Body of pancreas (tissue), 4 donors: ENCODE results near the gene HLF. TPM values are rescaled to one million over a fixed set of nuclear protein-coding genes. Genes with fewer than 3 reads are reported as not detected.
A peak's percentile ranks its signal among the peaks of the same experiment; 100 is the strongest.

Experiments
- ATAC-seq: fragments of 150-250 bp; one replicate; pipeline ENCODE4 v1.9.1; 2016
- DNase-seq, 4 donors: peaks; one replicate each; pipeline ENCODE4 v3.0.0-alpha.2; 2019
- H3K27ac ChIP-seq, 4 donors: fragments of 200-600 bp; sonication (generic); 1 replicate in 3 of 4; 2 replicates in 1 of 4; pipeline versions ENCODE4 v1.5.1 to v1.6.1; 2016 to 2019; ENCODE audit warnings: mild to moderate bottlenecking in 1 of 4, mixed read lengths in 1 of 4, moderate library complexity in 1 of 4
- H3K27me3 ChIP-seq, 2 donors: fragments of 200-600 bp; sonication (generic); one replicate each; pipeline ENCODE4 v1.6.0; 2016; ENCODE audit warnings: mild to moderate bottlenecking in 1 of 2
- H3K36me3 ChIP-seq, 2 donors: fragments of 200-600 bp; sonication (generic); replicated peaks in 1 of 2; 2 replicates each; pipeline ENCODE4 v1.5.1; 2016; ENCODE audit warnings: low read depth in 2 of 2; ENCODE audit not compliant: insufficient read depth in 1 of 2
- H3K4me1 ChIP-seq: fragments of 200-600 bp; sonication (generic); one replicate; pipeline ENCODE4 v1.6.0; 2016
- H3K4me3 ChIP-seq, 2 donors: fragments of 200-600 bp; sonication (generic); 1 replicate in 1 of 2; 2 replicates in 1 of 2; pipeline ENCODE4 v1.5.1; 2016 to 2019
- H3K9me3 ChIP-seq, 3 donors: fragments of 200-600 bp; sonication (generic); 1 replicate in 2 of 3; 2 replicates in 1 of 3; pipeline ENCODE4 v1.5.1; 2016
- CTCF ChIP-seq, 7 experiments: fragments of 450-650 bp in 4 of 7; fragments of 200-600 bp in 3 of 7; sonication (generic) in 3 of 7; IDR thresholded peaks; one replicate each; pipeline ENCODE4 v1.5.1; 2016 to 2019; ENCODE audit warnings: antibody characterized with exemption in 7 of 7
- POLR2A ChIP-seq, 3 donors: fragments of 450-650 bp; IDR thresholded peaks; one replicate each; pipeline ENCODE4 v1.6.1; 2016; ENCODE audit warnings: antibody characterized with exemption in 3 of 3, mild to moderate bottlenecking in 2 of 3
- WGBS, 2 donors: methylation state at CpG; one replicate each; pipeline ENCODE4 v1.1.5; 2017; 5-methylcytosine and 5-hydroxymethylcytosine counted together
- intact Hi-C: fragments of 100-400 bp; cut with DNase I; formaldehyde crosslinking; loops from one replicate; pipeline ENCODE4 v1.15.1; 2023
- total RNA-seq, 2 donors: library from RNA; depleted of rRNA; stranded (reverse); fragments of >200 nt; gene quantifications; one replicate each; pipeline ENCODE4 v1.1.0, GENCODE V29; 2016

HLF gene
- total RNA-seq, 2 donors from 2014 or later: 4.2 to 4.9 TPM

- Histone ChIP-seq H3K4me3 (peak overlapping the region; percentile 3 to 16), H3K27ac (peak overlapping the region; percentile 40 to 87 (median 74)), H3K4me1 (peaks cover 13% of the 10 kb centered on the region), H3K9me3 (no peaks in the 10 kb centered on the region), H3K27me3 (no peaks in the 10 kb centered on the region), H3K36me3 (no peaks in the 10 kb centered on the region)
- WGBS, 2 donors: 7 to 10% methylated on average over 6 of the region's 6 CpGs
- DNase-seq (no peak), ATAC-seq (no peak)
- no peak for TF ChIP-seq POLR2A (IDR thresholded peaks at IDR 0.05)
- no peak for TF ChIP-seq CTCF (IDR thresholded peaks at IDR 0.05)
- intact Hi-C loops: no loop called here
Observed at GRCh38 chr17:55237841-55238178, 26.9 kb upstream of the HLF start.

- WGBS, 2 donors: 0% methylated on average over 21 to 63 of the region's 68 CpGs
- TF ChIP-seq CTCF (IDR thresholded peaks at IDR 0.05) (peak in 2 of 7 experiments; percentile 18 to 27), POLR2A (IDR thresholded peaks at IDR 0.05) (peak; percentile 14 to 42 (median 34))
- no peaks in the 10 kb centered on the region for H3K27me3 ChIP-seq
- peaks cover 13% of the 10 kb centered on the region for H3K4me1 ChIP-seq
- H3K36me3 ChIP-seq: no peaks in the 10 kb centered on the region
- intact Hi-C loops: no loop called here
- H3K9me3 ChIP-seq: no peaks in the 10 kb centered on the region
- ATAC-seq (peak; percentile 99), DNase-seq (peak; percentile 93 to 96 (median 94))
- H3K27ac ChIP-seq: peak overlapping the region; percentile 40 to 87 (median 74)
- peak overlapping the region; percentile 3 to 16 for H3K4me3 ChIP-seq
Observed at GRCh38 chr17:55238179-55238930, 26.4 kb upstream of the HLF start.

- intact Hi-C loops: no loop called here
- WGBS, 2 donors: 0 to 3% methylated on average over 4 of the region's 4 CpGs
- DNase-seq (peak; percentile 13 to 47 (median 19)), ATAC-seq (peak; percentile 33)
- peak overlapping the region in 3 of 4 donors; percentile 72 to 87 (median 75) for H3K27ac ChIP-seq
- H3K4me3 ChIP-seq: peak overlapping the region; percentile 3 to 16
- H3K4me1 ChIP-seq: peaks cover 13% of the 10 kb centered on the region
- H3K9me3 ChIP-seq: no peaks in the 10 kb centered on the region
- no peaks in the 10 kb centered on the region for H3K27me3 ChIP-seq
- TF ChIP-seq CTCF (IDR thresholded peaks at IDR 0.05) (no peak), POLR2A (IDR thresholded peaks at IDR 0.05) (no peak)
- no peaks in the 10 kb centered on the region for H3K36me3 ChIP-seq
Observed at GRCh38 chr17:55238931-55239297, 25.8 kb upstream of the HLF start.

GRCh38 chr17:55241097-55241496 is 23.7 kb upstream of the HLF start:
- no peaks in the 10 kb centered on the region for H3K27me3 ChIP-seq
- WGBS, 2 donors: 64 to 82% methylated on average over 2 of the region's 2 CpGs
- ATAC-seq: no peak
- intact Hi-C loops: no loop called here
- no peak overlapping the region for H3K27ac ChIP-seq
- H3K36me3 ChIP-seq: no peaks in the 10 kb centered on the region
- DNase-seq: no peak
- no peaks in the 10 kb centered on the region for H3K9me3 ChIP-seq
- peaks cover 13% of the 10 kb centered on the region for H3K4me1 ChIP-seq
- TF ChIP-seq POLR2A (IDR thresholded peaks at IDR 0.05): no peak
- TF ChIP-seq CTCF (IDR thresholded peaks at IDR 0.05): no peak
- H3K4me3 ChIP-seq: no peak overlapping the region

- H3K36me3 ChIP-seq: no peaks in the 10 kb centered on the region
- no peak for DNase-seq
- peaks cover 13% of the 10 kb centered on the region for H3K4me1 ChIP-seq
- TF ChIP-seq POLR2A (IDR thresholded peaks at IDR 0.05): no peak
- no peak for TF ChIP-seq CTCF (IDR thresholded peaks at IDR 0.05)
- intact Hi-C loops: no loop called here
- no peak overlapping the region for H3K4me3 ChIP-seq
- H3K9me3 ChIP-seq: no peaks in the 10 kb centered on the region
- no peaks in the 10 kb centered on the region for H3K27me3 ChIP-seq
- WGBS, 2 donors: 86 to 89% methylated on average over 2 of the region's 2 CpGs
- H3K27ac ChIP-seq: no peak overlapping the region
- ATAC-seq: no peak
Observed at GRCh38 chr17:55242476-55242875, 22.3 kb upstream of the HLF start.
